OCI-LY3 (cell line): ENCODE results near the gene TMEM250.

ENCODE experiments used
- H2AFZ ChIP-seq: fragments of 200-600, 300-600 bp; shearing (Covaris generic); 2 replicates; pipeline ENCODE4 v1.6.0; 2014; ENCODE audit warnings: antibody characterized with exemption, low read depth, low read length
- H3K27ac ChIP-seq: fragments of 200-600, 300-600 bp; sonication (generic); 2 replicates; pipeline ENCODE4 v1.5.1; 2014; ENCODE audit warnings: mild to moderate bottlenecking, low read length, moderate library complexity, mixed read lengths
- H3K27me3 ChIP-seq: fragments of 200-600, 300-600 bp; sonication (generic); 2 replicates; pipeline ENCODE4 v1.6.1; 2014; ENCODE audit warnings: low read depth, low read length, mixed read lengths
- H3K36me3 ChIP-seq: fragments of 200-600, 300-600 bp; sonication (generic); replicated peaks from 2 replicates; pipeline ENCODE3; 2014; ENCODE audit warnings: low read depth, low read length, mixed read lengths
- H3K4me1 ChIP-seq: fragments of 300-600, 200-600 bp; sonication (generic); 2 replicates; pipeline ENCODE4 v1.6.1; 2014; ENCODE audit warnings: low read length, mixed read lengths
- H3K4me2 ChIP-seq: fragments of 200-600, 300-600 bp; sonication (generic); 2 replicates; pipeline ENCODE4 v1.6.1; 2014; ENCODE audit warnings: low read length, mixed read lengths
- H3K4me3 ChIP-seq: fragments of 300-600, 200-600 bp; sonication (generic); 2 replicates; pipeline ENCODE4 v1.5.1; 2014; ENCODE audit warnings: antibody characterized with exemption, mild to moderate bottlenecking, low read length, moderate library complexity
- H3K79me2 ChIP-seq: fragments of 300-600, 200-600 bp; shearing (Covaris generic); 2 replicates; pipeline ENCODE4 v1.6.1; 2014; ENCODE audit warnings: mild to moderate bottlenecking, low read length, mixed read lengths
- H3K9ac ChIP-seq: fragments of 300-600, 200-600 bp; shearing (Covaris generic); 2 replicates; pipeline ENCODE4 v1.6.0; 2014; ENCODE audit warnings: mild to moderate bottlenecking, low read length, moderate library complexity
- H3K9me3 ChIP-seq: fragments of 200-600, 300-600 bp; shearing (Covaris generic); 2 replicates; pipeline ENCODE4 v1.6.1; 2014; ENCODE audit warnings: low read length, mixed read lengths; ENCODE audit not compliant: insufficient read depth
- H4K20me1 ChIP-seq: fragments of 200-600, 300-600 bp; sonication (generic); 2 replicates; pipeline ENCODE4 v1.6.1; 2016; ENCODE audit warnings: low read length, mixed read lengths; ENCODE audit not compliant: insufficient read depth
- EZH2phosphoT487 ChIP-seq: fragments of 200-600 bp; shearing (Covaris generic); IDR thresholded peaks from 2 replicates; pipeline ENCODE4 v1.6.1; 2018; ENCODE audit warnings: antibody characterized with exemption, mixed run types, low read depth
- TF ChIP-seq, protein P1 (sequence below): fragments of 200-600, 300-600 bp; sonication (generic); IDR thresholded peaks from 2 replicates; pipeline ENCODE4 v1.5.1; 2014; ENCODE audit warnings: antibody characterized with exemption, low read length, low read depth

TMEM250 gene

GRCh38 chr9:136084063-136084944, 34.4 kb downstream of the TMEM250 start:
- TF ChIP-seq, protein P1, sequence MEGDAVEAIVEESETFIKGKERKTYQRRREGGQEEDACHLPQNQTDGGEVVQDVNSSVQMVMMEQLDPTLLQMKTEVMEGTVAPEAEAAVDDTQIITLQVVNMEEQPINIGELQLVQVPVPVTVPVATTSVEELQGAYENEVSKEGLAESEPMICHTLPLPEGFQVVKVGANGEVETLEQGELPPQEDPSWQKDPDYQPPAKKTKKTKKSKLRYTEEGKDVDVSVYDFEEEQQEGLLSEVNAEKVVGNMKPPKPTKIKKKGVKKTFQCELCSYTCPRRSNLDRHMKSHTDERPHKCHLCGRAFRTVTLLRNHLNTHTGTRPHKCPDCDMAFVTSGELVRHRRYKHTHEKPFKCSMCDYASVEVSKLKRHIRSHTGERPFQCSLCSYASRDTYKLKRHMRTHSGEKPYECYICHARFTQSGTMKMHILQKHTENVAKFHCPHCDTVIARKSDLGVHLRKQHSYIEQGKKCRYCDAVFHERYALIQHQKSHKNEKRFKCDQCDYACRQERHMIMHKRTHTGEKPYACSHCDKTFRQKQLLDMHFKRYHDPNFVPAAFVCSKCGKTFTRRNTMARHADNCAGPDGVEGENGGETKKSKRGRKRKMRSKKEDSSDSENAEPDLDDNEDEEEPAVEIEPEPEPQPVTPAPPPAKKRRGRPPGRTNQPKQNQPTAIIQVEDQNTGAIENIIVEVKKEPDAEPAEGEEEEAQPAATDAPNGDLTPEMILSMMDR, result no peak
- TF ChIP-seq EZH2phosphoT487, result no peak
- no peaks in the 10 kb centered on the region for H4K20me1 ChIP-seq
- H3K36me3 ChIP-seq, result no peaks in the 10 kb centered on the region
- no peaks in the 10 kb centered on the region for H3K9me3 ChIP-seq
- no peaks in the 10 kb centered on the region; the same call in 1 of the 2 replicates for H3K4me1 ChIP-seq
- no peak overlapping the region for H3K27ac ChIP-seq
- H3K4me2 ChIP-seq, result no peak overlapping the region
- H3K27me3 ChIP-seq, result peaks cover 15% of the 10 kb centered on the region; the same call in 1 of the 2 replicates
- no peak overlapping the region for H2AFZ ChIP-seq
- no peaks in the 10 kb centered on the region for H3K79me2 ChIP-seq
- no peak overlapping the region for H3K4me3 ChIP-seq
- no peak overlapping the region for H3K9ac ChIP-seq

GRCh38 chr9:136083558-136084062, 35.1 kb downstream of the TMEM250 start:
- peaks cover 8% of the 10 kb centered on the region; the same call in 1 of the 2 replicates for H3K27me3 ChIP-seq
- H4K20me1 ChIP-seq, result no peaks in the 10 kb centered on the region
- H3K4me3 ChIP-seq, result no peak overlapping the region
- H3K9ac ChIP-seq, result no peak overlapping the region
- H3K36me3 ChIP-seq, result no peaks in the 10 kb centered on the region
- TF ChIP-seq, protein P1, result no peak
- no peak for TF ChIP-seq EZH2phosphoT487
- H3K4me2 ChIP-seq, result no peak overlapping the region
- no peaks in the 10 kb centered on the region for H3K4me1 ChIP-seq
- no peak overlapping the region for H2AFZ ChIP-seq
- H3K79me2 ChIP-seq, result no peaks in the 10 kb centered on the region
- no peaks in the 10 kb centered on the region for H3K9me3 ChIP-seq
- no peak overlapping the region for H3K27ac ChIP-seq

DNA sequence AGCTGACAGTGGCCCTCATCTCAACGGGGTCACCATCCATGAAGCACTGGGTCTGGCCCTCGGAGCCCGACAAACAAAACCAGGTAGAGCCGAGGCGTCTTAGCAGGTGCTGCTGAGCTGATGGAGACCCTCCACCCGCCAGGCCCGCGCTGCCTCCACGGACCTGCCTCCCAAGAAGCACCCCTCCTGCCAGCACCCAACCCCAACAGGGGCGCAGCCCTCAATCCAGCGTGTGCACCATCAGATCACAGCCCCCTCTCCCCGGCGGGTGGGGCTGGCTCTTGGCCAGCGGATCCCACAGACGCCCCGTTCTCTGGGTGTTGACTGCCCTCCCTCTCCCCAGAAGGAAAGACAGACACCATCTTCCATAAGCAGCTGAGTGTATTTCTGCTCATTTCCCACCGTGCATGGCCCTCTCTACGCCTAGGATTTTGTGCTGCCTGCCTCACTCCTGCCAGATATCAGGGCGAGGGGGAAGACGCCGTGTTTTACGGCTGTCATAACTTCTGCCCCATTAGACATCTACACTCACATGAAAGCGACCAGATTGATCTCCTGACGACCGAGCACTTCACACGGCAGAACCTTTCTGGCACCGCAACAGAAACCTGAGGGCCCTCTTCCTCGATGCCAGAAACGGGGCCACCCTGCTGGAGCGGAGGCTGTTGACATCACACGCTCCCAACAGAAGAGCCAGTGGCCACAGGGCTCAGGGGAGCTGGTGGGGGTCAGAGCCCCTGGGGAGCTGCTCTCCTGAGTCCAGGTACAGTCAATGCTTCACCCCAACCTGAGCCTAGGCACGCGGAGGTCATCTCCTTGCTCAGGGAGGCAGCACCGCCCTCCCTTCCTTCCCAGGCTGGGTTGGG, 35.9 kb downstream of the TMEM250 start:
- H2AFZ ChIP-seq, result no peak overlapping the region
- no peaks in the 10 kb centered on the region for H3K27me3 ChIP-seq
- no peaks in the 10 kb centered on the region for H3K36me3 ChIP-seq
- no peak overlapping the region for H3K4me3 ChIP-seq
- TF ChIP-seq, protein P1, result no peak
- TF ChIP-seq EZH2phosphoT487, result no peak
- no peak overlapping the region for H3K4me2 ChIP-seq
- H3K79me2 ChIP-seq, result no peaks in the 10 kb centered on the region
- no peaks in the 10 kb centered on the region for H3K9me3 ChIP-seq
- no peak overlapping the region for H3K9ac ChIP-seq
- H4K20me1 ChIP-seq, result no peaks in the 10 kb centered on the region
- no peaks in the 10 kb centered on the region for H3K4me1 ChIP-seq
- no peak overlapping the region for H3K27ac ChIP-seq
